Measurements from ENCODE around the gene CCDC112.

CCDC112 gene

DNA sequence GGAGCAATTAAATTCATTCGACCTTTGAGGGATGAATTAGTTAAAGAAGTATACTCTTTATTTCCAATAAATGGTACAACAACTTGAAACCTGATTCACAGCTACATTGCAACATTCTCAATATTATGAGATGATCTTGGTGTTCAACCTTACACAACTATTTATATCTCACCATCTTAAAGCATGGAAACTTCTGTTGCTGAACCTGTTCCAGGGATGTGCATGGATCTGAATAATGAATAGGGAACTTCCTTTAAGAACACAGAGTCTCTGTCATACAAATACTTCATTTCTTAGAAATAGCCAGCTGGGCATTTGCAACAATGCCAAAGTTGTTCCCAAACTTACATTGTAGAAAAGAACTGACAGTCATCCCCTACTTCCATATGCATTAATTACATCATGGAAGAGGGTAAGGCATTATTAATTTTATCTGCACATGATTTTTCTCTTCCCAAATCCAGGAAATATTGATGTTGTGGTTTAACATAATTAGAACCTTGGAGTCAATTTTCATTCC lies 39.8 kb upstream of the CCDC112 start (continued):
- no peak for TF ChIP-seq ZC3H10 (CRISPR knock-in tag; IDR thresholded peaks at IDR 0.05)

DNA sequence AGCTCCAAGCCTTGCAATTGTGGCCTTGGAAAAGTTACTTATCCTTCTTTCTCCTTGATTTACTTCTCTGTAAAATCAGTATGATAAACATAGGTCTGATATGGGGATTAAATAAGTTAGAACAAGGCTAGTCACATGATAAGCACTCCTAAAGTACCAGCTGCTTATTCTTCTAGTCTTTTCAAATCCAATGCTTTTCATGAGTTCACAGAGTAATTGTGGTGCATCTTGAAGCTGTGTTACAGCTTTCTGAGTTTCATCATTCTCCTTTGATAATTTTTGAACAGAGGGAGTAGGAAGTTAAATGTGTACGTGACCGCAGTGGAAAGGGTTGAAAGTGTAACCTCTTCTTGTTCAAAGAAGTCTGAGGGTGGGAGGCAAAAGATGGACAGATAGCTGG lies 38.8 kb upstream of the CCDC112 start:
- TF ChIP-seq ZNF565 (CRISPR knock-in tag; conservative IDR thresholded peaks at IDR 0.05; ENCODE audit: low read depth) (no peak), CSDC2 (CRISPR knock-in tag; IDR thresholded peaks at IDR 0.05) (no peak), ISL1 (CRISPR knock-in tag; IDR thresholded peaks at IDR 0.05) (no peak), ZC3H10 (CRISPR knock-in tag; IDR thresholded peaks at IDR 0.05) (no peak), GLIS3 (CRISPR knock-in tag; IDR thresholded peaks at IDR 0.05) (no peak), TCF4 (CRISPR knock-in tag; IDR thresholded peaks at IDR 0.05; ENCODE audit: borderline replicate concordance) (no peak), OSR1 (CRISPR knock-in tag; IDR thresholded peaks at IDR 0.05) (no peak), ARNTL (CRISPR knock-in tag; IDR thresholded peaks at IDR 0.05; ENCODE audit: borderline replicate concordance, low read depth) (no peak), PPARA (CRISPR knock-in tag; IDR thresholded peaks at IDR 0.05; ENCODE audit: borderline replicate concordance) (no peak), TOX (CRISPR knock-in tag; IDR thresholded peaks at IDR 0.05; ENCODE audit: borderline replicate concordance) (no peak), ZFP30 (CRISPR knock-in tag; IDR thresholded peaks at IDR 0.05) (no peak), RARB (CRISPR knock-in tag; IDR thresholded peaks at IDR 0.05) (no peak)
- TF ChIP-seq, protein P1, sequence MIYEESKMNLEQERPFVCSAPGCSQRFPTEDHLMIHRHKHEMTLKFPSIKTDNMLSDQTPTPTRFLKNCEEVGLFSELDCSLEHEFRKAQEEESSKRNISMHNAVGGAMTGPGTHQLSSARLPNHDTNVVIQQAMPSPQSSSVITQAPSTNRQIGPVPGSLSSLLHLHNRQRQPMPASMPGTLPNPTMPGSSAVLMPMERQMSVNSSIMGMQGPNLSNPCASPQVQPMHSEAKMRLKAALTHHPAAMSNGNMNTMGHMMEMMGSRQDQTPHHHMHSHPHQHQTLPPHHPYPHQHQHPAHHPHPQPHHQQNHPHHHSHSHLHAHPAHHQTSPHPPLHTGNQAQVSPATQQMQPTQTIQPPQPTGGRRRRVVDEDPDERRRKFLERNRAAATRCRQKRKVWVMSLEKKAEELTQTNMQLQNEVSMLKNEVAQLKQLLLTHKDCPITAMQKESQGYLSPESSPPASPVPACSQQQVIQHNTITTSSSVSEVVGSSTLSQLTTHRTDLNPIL (CRISPR knock-in tag; IDR thresholded peaks at IDR 0.05; ENCODE audit: low read depth): no peak
- TF ChIP-seq, protein P2, sequence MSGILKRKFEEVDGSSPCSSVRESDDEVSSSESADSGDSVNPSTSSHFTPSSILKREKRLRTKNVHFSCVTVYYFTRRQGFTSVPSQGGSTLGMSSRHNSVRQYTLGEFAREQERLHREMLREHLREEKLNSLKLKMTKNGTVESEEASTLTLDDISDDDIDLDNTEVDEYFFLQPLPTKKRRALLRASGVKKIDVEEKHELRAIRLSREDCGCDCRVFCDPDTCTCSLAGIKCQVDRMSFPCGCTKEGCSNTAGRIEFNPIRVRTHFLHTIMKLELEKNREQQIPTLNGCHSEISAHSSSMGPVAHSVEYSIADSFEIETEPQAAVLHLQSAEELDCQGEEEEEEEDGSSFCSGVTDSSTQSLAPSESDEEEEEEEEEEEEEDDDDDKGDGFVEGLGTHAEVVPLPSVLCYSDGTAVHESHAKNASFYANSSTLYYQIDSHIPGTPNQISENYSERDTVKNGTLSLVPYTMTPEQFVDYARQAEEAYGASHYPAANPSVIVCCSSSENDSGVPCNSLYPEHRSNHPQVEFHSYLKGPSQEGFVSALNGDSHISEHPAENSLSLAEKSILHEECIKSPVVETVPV (CRISPR knock-in tag; IDR thresholded peaks at IDR 0.05): no peak
- TF ChIP-seq, protein P3, sequence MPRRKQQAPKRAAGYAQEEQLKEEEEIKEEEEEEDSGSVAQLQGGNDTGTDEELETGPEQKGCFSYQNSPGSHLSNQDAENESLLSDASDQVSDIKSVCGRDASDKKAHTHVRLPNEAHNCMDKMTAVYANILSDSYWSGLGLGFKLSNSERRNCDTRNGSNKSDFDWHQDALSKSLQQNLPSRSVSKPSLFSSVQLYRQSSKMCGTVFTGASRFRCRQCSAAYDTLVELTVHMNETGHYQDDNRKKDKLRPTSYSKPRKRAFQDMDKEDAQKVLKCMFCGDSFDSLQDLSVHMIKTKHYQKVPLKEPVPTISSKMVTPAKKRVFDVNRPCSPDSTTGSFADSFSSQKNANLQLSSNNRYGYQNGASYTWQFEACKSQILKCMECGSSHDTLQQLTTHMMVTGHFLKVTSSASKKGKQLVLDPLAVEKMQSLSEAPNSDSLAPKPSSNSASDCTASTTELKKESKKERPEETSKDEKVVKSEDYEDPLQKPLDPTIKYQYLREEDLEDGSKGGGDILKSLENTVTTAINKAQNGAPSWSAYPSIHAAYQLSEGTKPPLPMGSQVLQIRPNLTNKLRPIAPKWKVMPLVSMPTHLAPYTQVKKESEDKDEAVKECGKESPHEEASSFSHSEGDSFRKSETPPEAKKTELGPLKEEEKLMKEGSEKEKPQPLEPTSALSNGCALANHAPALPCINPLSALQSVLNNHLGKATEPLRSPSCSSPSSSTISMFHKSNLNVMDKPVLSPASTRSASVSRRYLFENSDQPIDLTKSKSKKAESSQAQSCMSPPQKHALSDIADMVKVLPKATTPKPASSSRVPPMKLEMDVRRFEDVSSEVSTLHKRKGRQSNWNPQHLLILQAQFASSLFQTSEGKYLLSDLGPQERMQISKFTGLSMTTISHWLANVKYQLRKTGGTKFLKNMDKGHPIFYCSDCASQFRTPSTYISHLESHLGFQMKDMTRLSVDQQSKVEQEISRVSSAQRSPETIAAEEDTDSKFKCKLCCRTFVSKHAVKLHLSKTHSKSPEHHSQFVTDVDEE (CRISPR knock-in tag; IDR thresholded peaks at IDR 0.05): no peak
- TF ChIP-seq, protein P4, sequence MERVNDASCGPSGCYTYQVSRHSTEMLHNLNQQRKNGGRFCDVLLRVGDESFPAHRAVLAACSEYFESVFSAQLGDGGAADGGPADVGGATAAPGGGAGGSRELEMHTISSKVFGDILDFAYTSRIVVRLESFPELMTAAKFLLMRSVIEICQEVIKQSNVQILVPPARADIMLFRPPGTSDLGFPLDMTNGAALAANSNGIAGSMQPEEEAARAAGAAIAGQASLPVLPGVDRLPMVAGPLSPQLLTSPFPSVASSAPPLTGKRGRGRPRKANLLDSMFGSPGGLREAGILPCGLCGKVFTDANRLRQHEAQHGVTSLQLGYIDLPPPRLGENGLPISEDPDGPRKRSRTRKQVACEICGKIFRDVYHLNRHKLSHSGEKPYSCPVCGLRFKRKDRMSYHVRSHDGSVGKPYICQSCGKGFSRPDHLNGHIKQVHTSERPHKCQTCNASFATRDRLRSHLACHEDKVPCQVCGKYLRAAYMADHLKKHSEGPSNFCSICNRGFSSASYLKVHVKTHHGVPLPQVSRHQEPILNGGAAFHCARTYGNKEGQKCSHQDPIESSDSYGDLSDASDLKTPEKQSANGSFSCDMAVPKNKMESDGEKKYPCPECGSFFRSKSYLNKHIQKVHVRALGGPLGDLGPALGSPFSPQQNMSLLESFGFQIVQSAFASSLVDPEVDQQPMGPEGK (CRISPR knock-in tag; IDR thresholded peaks at IDR 0.05; ENCODE audit: borderline replicate concordance): no peak
- no peak for ATAC-seq

DNA sequence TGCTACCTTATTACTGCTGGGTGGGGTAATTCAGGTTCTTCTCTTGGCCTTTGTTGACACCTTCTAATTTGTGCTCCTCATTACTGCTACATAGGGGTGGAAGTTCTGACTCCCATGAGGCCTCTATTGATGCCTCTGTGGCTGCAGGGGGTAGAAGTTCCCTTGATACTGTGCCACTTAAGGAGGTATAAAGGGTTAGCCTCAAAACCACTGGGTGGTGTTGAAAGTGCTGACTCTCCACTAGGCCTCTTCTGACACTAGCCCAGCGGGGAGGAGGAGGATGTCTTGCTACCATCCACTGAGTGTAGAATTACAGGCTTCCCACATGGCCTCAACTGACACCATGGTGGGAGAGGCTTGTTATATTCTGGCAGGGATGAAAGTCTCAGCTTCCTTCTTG lies 36.7 kb upstream of the CCDC112 start:
- TF ChIP-seq, protein P1 (CRISPR knock-in tag; IDR thresholded peaks at IDR 0.05; ENCODE audit: low read depth): no peak
- TF ChIP-seq ZNF565 (CRISPR knock-in tag; conservative IDR thresholded peaks at IDR 0.05; ENCODE audit: low read depth): no peak
- TF ChIP-seq OSR1 (CRISPR knock-in tag; IDR thresholded peaks at IDR 0.05): no peak
- TF ChIP-seq, protein P4 (CRISPR knock-in tag; IDR thresholded peaks at IDR 0.05; ENCODE audit: borderline replicate concordance): no peak
- TF ChIP-seq ZNF70 (CRISPR knock-in tag; IDR thresholded peaks at IDR 0.05): no peak
- no peak for TF ChIP-seq ZFP30 (CRISPR knock-in tag; IDR thresholded peaks at IDR 0.05)
- TF ChIP-seq GLIS3 (CRISPR knock-in tag; IDR thresholded peaks at IDR 0.05): no peak
- no peak for TF ChIP-seq ESRRG (CRISPR knock-in tag; IDR thresholded peaks at IDR 0.05)
- no peak for TF ChIP-seq BACH2 (CRISPR knock-in tag; IDR thresholded peaks at IDR 0.05; ENCODE audit: borderline replicate concordance)
- no peak for TF ChIP-seq TOX (CRISPR knock-in tag; IDR thresholded peaks at IDR 0.05; ENCODE audit: borderline replicate concordance)
- no peak for ATAC-seq

All from SK-N-SH treated with all-trans-retinoic acid at 6 μM for 48 hours (cell line).